ENCODE measurements around the gene CLIP4. TPM values are rescaled to one million over a fixed set of nuclear protein-coding genes. Genes with fewer than 3 reads are reported as not detected.

CLIP4 gene
- total RNA-seq, 4 donors from 2014 or later = 24.1 to 48.7 (median 40.1) TPM

DNA sequence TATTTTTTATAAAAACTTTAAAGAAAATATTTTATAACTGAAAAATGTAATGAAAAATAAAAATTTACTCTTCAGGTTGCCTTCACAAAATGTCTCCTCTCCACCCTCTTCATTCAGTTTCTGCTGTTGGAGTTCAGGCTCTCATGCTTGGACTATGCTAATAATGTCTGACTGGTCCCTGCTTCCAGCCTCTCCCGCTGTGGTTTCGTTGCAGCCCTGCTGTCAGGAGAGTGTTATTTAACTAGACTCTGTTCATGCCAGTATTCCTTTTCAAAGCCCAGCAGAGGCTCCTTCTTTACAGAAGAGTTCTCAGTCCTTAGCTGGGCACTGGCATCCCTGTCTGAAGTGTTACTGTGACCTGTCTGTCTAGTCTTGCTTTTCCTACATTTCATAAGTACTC lies 40.4 kb downstream of the CLIP4 start:
- no peak for TF ChIP-seq POLR2A (IDR thresholded peaks at IDR 0.05)
- TF ChIP-seq, protein P1, sequence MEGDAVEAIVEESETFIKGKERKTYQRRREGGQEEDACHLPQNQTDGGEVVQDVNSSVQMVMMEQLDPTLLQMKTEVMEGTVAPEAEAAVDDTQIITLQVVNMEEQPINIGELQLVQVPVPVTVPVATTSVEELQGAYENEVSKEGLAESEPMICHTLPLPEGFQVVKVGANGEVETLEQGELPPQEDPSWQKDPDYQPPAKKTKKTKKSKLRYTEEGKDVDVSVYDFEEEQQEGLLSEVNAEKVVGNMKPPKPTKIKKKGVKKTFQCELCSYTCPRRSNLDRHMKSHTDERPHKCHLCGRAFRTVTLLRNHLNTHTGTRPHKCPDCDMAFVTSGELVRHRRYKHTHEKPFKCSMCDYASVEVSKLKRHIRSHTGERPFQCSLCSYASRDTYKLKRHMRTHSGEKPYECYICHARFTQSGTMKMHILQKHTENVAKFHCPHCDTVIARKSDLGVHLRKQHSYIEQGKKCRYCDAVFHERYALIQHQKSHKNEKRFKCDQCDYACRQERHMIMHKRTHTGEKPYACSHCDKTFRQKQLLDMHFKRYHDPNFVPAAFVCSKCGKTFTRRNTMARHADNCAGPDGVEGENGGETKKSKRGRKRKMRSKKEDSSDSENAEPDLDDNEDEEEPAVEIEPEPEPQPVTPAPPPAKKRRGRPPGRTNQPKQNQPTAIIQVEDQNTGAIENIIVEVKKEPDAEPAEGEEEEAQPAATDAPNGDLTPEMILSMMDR (IDR thresholded peaks at IDR 0.05) = no peak
- no peaks in the 10 kb centered on the region for H3K36me3 ChIP-seq
- intact Hi-C loops (cut with DNase I; ENCODE audit: low total_unique reads) = no loop called here
- H3K4me3 ChIP-seq = no peak overlapping the region
- DNase-seq = no peak
- H3K4me1 ChIP-seq = no peaks in the 10 kb centered on the region
- H3K27me3 ChIP-seq = no peaks in the 10 kb centered on the region
- H3K27ac ChIP-seq = no peak overlapping the region
- no peaks in the 10 kb centered on the region for H3K9me3 ChIP-seq

DNA sequence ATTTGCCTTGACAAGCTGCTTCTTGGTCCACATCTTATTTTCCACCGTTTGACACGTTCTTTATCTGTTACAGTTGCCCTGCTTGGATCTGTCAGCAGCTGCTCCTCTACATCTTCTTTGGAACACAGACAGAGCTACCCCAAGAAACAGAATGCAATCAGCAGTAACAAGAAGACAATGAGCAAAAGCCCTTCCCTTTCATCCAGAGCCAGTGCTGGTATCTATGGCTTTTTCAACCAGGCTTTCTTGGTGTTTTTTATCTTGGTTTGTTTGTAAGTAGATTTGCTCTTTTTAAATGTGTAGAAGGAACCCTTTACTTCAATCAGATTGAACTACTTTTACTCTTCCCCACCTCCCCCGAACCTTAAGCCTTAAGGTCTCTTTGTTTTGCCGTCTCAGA lies 41.9 kb downstream of the CLIP4 start:
- no peak for DNase-seq
- no peak overlapping the region for H3K4me3 ChIP-seq
- intact Hi-C loops (cut with DNase I; ENCODE audit: low total_unique reads) = no loop called here
- TF ChIP-seq, protein P1 (IDR thresholded peaks at IDR 0.05) = no peak
- no peak for TF ChIP-seq POLR2A (IDR thresholded peaks at IDR 0.05)
- H3K27me3 ChIP-seq = no peaks in the 10 kb centered on the region
- no peaks in the 10 kb centered on the region for H3K9me3 ChIP-seq
- no peak overlapping the region for H3K27ac ChIP-seq
- H3K36me3 ChIP-seq = no peaks in the 10 kb centered on the region
- H3K4me1 ChIP-seq = no peaks in the 10 kb centered on the region

DNA sequence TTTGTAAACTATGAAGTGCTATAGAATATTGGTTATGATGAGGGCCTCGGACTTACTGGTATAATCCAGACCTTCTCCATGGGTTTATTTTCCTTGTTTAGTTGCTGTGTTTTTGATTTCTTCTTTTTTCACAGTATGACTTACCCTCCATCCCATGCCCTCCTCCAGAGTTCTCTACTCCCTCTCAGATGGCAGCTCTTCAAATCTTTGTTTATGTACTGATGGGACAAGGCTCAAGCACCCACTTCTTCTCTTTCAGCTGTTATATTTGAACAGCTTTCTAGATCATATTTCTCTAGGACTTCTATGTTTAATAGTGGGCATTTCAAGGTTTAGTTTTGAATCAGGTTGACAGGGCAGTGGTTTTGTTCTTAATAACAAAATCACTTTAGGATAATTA lies 43.9 kb downstream of the CLIP4 start:
- Histone ChIP-seq H3K4me3 (no peak overlapping the region), H3K27ac (no peak overlapping the region), H3K36me3 (no peaks in the 10 kb centered on the region), H3K4me1 (no peaks in the 10 kb centered on the region), H3K27me3 (no peaks in the 10 kb centered on the region), H3K9me3 (no peaks in the 10 kb centered on the region)
- intact Hi-C loops (cut with DNase I; ENCODE audit: low total_unique reads) = no loop called here
- no peak for DNase-seq
- TF ChIP-seq, protein P1 (IDR thresholded peaks at IDR 0.05) = no peak
- TF ChIP-seq POLR2A (IDR thresholded peaks at IDR 0.05) = no peak

DNA sequence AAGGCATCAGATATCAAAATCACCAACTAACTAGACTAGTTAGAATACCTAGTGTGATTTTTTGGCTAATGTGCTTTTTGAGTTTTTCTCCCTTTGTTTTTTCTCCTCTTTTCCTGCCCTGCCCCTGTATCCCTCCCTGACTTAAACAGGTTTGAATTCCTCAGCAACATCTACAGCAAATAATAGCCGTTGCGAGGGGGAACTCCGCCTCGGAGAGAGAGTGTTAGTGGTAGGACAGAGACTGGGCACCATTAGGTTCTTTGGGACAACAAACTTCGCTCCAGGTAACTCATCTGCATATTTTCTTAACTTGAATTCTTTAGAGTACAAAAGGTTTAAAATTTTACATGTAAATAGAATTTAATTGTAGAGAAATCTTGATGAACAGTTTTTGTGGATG lies 45.0 kb downstream of the CLIP4 start:
- intact Hi-C loops (cut with DNase I; ENCODE audit: low total_unique reads) = no loop called here

DNA sequence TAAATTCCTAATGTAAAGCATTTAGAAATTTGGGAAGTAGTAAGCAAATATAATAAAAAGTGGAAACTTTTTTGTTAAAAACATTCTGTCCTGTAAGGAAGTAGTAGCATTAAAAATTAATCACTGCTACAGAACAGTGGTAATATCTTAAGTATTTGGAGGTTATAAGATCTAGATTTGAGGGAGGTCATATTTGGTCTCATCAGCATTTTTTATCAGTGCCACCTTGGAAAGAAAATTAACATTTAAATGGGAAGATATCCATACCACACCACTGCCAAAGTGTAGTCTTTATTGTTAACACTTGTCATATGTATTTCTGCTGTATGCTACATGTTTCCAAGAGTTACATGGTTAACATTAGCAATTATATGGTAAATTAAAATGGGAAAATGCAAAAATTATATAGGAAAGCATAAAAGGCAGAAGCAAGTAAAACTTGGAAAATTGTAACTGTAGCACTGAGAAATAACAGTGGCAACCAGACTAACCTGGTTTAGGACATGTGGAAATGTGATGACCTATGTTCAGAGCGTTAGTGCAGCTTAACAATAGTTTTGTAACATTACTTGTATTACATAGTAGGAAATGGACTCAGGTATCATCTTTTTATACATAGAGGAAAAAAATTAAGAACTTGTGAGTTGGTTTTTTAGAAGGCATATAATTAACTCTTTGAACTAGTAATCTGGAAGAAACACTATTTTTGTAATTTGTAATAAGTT lies 47.2 kb downstream of the CLIP4 start:
- Histone ChIP-seq H3K27ac (no peak overlapping the region), H3K4me1 (no peaks in the 10 kb centered on the region), H3K9me3 (no peaks in the 10 kb centered on the region), H3K27me3 (no peaks in the 10 kb centered on the region), H3K4me3 (no peak overlapping the region), H3K36me3 (no peaks in the 10 kb centered on the region)
- no peak for TF ChIP-seq POLR2A (IDR thresholded peaks at IDR 0.05)
- TF ChIP-seq, protein P1 (IDR thresholded peaks at IDR 0.05) = no peak
- no peak for DNase-seq
- intact Hi-C loops (cut with DNase I; ENCODE audit: low total_unique reads) = no loop called here

More for the DNA sequence above, 45.0 kb downstream of the CLIP4 start:
- Histone ChIP-seq H3K27me3 (no peaks in the 10 kb centered on the region), H3K4me3 (no peak overlapping the region), H3K4me1 (no peaks in the 10 kb centered on the region), H3K27ac (no peak overlapping the region), H3K9me3 (no peaks in the 10 kb centered on the region), H3K36me3 (no peaks in the 10 kb centered on the region)
- TF ChIP-seq POLR2A (IDR thresholded peaks at IDR 0.05) = no peak
- TF ChIP-seq, protein P1 (IDR thresholded peaks at IDR 0.05) = no peak
- DNase-seq = no peak

Measured in uterus (tissue), 4 donors.